Measurements from ENCODE around the gene LRRK1.

The LRRK1 gene

DNA sequence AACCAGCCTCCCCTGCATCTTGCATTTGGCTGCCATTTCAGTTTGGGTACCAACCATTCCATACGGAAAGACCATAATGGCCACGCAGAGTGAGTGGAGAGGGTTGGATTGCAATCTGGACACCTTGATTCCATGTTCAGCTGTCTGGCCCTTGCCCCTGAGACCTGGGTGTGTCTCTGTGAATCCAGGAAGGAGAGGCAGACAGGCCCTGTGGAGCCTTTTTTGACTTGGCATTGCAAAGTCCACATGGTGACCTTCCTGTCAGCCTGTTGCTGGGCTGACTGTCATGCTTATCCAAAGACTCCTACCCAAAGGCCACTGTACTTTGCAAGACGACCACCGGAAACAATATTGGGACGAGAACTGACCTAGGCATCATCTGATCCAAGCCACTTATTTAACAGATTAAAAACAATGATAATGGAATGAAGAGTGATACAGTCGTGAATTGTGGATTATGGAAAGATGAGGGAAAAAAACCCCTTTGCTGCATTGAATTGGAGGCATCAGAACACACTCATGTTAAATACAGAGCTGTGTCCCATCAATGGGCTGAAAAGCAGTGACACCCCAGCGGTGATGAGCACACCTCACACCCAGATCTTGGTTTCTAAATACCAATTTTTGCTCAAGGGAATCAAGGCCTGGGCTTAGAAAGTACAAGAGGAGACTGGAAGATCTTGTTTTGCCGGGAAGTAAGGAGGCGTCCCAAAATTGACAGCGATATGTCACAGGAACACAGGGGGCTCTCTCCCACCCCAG lies 86.0 kb downstream of the LRRK1 start:
- TF ChIP-seq, protein P1, sequence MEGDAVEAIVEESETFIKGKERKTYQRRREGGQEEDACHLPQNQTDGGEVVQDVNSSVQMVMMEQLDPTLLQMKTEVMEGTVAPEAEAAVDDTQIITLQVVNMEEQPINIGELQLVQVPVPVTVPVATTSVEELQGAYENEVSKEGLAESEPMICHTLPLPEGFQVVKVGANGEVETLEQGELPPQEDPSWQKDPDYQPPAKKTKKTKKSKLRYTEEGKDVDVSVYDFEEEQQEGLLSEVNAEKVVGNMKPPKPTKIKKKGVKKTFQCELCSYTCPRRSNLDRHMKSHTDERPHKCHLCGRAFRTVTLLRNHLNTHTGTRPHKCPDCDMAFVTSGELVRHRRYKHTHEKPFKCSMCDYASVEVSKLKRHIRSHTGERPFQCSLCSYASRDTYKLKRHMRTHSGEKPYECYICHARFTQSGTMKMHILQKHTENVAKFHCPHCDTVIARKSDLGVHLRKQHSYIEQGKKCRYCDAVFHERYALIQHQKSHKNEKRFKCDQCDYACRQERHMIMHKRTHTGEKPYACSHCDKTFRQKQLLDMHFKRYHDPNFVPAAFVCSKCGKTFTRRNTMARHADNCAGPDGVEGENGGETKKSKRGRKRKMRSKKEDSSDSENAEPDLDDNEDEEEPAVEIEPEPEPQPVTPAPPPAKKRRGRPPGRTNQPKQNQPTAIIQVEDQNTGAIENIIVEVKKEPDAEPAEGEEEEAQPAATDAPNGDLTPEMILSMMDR (IDR thresholded peaks at IDR 0.05; ENCODE audit: extremely low read depth, insufficient read depth, missing control alignments) = no peak
- DNase-seq (ENCODE audit: low spot score) = no peak
- in situ Hi-C loops (cut with MboI; ENCODE audit: low pct_unique_long_range_greater_than_20kb, low sequenced_read_pairs, unreplicated experiment) = loop anchor here (10.0 kb wide), 2 partner anchors 90 to 370 kb away; partner anchors contain the start of gene LRRK1

DNA sequence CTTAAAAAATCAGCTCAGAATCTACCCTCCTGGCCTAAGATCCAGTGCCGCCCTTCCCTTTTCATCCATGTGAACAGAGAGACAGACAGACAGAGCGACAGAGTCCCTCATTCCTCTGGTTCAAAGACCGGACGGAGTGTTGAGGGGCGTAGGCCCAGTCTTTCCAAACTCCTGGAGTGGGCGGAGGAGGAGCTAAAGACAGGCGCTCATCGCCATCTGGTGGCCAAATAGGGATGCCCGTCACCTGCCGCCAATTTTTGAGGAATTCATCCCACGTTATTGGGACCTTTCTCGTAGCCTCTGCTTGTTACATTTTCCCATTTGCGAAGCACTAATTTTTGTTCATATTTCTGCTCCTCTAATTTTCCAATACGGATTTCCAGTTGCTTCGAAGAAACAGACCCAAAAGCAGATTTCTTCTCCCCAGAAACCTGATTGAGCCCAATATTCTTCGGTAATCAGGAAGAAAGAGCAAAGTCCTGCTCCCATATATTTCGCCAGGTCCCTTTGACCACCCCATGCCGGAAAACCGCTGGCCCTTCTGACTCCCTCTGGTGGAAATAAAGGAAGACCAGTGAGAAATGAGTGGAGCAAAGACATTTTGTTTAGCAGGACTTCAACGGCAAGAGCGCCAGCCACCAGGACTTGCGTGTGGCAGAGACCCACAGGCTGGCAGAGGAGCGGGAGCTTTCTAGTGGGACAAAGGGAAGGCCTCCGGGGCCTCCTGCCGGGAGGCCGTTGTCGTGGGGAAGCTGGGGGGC lies 88.0 kb downstream of the LRRK1 start:
- in situ Hi-C loops (cut with MboI; ENCODE audit: low pct_unique_long_range_greater_than_20kb, low sequenced_read_pairs, unreplicated experiment) = loop anchor here (10.0 kb wide), 2 partner anchors 92 to 372 kb away; partner anchors contain the start of gene LRRK1
- TF ChIP-seq, protein P1 (IDR thresholded peaks at IDR 0.05; ENCODE audit: extremely low read depth, insufficient read depth, missing control alignments) = peak; percentile 88
- peak; percentile 74 for DNase-seq (ENCODE audit: low spot score)

DNA sequence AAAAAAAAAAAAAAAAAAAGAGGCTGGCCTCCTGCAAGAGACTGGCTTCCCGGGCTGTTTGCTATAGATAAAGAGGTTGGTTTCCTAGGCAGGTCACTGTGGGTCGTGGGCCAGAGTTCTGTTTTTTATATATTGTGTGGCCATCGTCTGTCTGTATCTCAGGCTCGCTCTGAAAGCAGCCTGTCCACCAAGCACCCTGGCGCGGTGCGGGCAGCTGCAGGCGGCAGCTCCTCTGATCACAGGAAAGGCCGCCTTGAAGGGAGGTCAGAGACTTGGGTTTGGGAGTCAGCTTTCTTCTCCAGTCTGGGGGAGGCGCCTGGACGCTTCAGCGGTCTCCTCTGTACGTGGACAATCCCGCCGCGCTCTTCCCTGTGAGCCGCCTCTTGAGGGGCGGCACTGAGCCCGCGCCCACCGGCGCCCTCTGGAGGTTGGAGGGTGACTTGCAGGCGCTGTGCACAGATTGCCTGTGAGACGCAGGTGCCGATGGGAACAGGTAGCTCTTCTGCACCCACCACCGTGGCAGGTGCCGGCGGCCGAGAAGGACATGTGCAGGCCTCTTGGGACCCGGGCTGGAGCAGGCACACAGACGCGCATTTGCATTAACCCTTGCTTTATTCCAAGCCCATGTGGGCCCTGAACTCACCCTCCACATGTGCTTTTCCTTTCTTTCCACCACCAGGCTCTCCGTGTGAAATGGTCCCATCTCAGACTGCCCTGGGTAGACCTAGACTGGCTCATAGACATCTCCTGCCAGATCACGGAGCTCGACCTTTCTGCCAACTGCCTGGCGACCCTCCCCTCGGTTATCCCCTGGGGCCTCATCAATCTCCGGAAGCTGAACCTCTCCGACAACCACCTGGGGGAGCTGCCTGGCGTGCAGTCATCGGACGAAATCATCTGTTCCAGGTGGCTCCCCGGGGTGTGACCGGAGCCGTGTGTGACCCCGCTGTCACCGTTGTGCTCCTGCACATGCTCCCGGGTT lies 89.3 kb downstream of the LRRK1 start:
- peak; percentile 90 for DNase-seq (ENCODE audit: low spot score)
- TF ChIP-seq, protein P1 (IDR thresholded peaks at IDR 0.05; ENCODE audit: extremely low read depth, insufficient read depth, missing control alignments) = peak; percentile 99

DNA sequence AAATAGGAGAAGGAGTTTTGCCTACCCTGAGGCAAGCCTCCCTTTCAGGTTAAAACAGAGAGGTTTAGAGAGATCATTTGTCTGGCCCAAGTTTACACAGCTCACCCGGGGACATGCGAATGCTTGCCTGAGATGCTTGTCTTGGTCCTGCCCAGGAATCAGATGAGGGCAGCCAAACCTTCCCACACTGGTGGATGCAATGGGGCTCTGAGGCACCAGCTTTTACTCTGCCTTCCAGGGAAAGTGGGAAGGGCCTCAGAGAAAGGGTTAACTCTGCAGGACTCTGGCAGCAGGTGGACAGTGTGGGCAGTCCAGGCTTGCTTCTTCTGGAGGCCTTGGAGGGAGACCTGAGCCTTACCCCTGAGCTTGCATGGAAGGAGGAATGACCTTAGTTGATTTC lies 90.0 kb downstream of the LRRK1 start:
- in situ Hi-C loops (cut with MboI; ENCODE audit: low pct_unique_long_range_greater_than_20kb, low sequenced_read_pairs, unreplicated experiment) = loop anchor here (10.0 kb wide), 2 partner anchors 94 to 374 kb away; partner anchors contain the start of gene LRRK1
- no peak for DNase-seq (ENCODE audit: low spot score)
- TF ChIP-seq, protein P1 (IDR thresholded peaks at IDR 0.05; ENCODE audit: extremely low read depth, insufficient read depth, missing control alignments) = no peak

More for the DNA sequence above, 89.3 kb downstream of the LRRK1 start:
- in situ Hi-C loops (cut with MboI; ENCODE audit: low pct_unique_long_range_greater_than_20kb, low sequenced_read_pairs, unreplicated experiment) = loop anchor here (10.0 kb wide), 2 partner anchors 94 to 374 kb away; partner anchors contain the start of gene LRRK1

DNA sequence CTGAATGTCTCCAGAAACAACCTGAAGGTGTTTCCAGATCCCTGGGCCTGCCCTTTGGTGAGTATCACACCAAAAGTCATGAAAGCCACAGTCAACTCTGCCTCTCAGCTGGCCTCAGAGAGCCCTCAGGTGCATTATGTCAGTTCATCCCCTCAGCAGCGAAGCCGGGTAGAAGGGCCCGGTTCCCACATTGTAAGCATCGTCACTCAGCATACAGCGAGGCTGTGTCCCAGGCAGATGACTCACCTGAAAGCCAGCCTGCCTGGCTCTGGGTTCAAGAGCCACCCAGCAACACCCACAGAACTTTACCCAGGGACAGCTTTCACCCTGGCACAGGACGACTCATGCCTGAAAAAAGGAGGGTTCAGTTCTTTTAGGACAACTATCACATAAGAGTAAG lies 91.6 kb downstream of the LRRK1 start:
- in situ Hi-C loops (cut with MboI; ENCODE audit: low pct_unique_long_range_greater_than_20kb, low sequenced_read_pairs, unreplicated experiment) = no loop called here
- no peak for DNase-seq (ENCODE audit: low spot score)
- TF ChIP-seq, protein P1 (IDR thresholded peaks at IDR 0.05; ENCODE audit: extremely low read depth, insufficient read depth, missing control alignments) = no peak
